Activated CD4-positive, alpha-beta T cell treated with anti-CD3 and anti-CD28 coated beads, Interleukin-2, amount 50 U/mL, for 24 hours (primary cell): Measurements from ENCODE around the gene ASCC1.

ENCODE experiments used
- DNase-seq, 2 donors: peaks; one replicate each; pipeline ENCODE4 v3.0.0-alpha.2; 2020; ENCODE audit warnings: low read depth in 1 of 2, low spot score in 1 of 2

Gene ASCC1, protein sequence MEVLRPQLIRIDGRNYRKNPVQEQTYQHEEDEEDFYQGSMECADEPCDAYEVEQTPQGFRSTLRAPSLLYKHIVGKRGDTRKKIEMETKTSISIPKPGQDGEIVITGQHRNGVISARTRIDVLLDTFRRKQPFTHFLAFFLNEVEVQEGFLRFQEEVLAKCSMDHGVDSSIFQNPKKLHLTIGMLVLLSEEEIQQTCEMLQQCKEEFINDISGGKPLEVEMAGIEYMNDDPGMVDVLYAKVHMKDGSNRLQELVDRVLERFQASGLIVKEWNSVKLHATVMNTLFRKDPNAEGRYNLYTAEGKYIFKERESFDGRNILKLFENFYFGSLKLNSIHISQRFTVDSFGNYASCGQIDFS

DNA sequence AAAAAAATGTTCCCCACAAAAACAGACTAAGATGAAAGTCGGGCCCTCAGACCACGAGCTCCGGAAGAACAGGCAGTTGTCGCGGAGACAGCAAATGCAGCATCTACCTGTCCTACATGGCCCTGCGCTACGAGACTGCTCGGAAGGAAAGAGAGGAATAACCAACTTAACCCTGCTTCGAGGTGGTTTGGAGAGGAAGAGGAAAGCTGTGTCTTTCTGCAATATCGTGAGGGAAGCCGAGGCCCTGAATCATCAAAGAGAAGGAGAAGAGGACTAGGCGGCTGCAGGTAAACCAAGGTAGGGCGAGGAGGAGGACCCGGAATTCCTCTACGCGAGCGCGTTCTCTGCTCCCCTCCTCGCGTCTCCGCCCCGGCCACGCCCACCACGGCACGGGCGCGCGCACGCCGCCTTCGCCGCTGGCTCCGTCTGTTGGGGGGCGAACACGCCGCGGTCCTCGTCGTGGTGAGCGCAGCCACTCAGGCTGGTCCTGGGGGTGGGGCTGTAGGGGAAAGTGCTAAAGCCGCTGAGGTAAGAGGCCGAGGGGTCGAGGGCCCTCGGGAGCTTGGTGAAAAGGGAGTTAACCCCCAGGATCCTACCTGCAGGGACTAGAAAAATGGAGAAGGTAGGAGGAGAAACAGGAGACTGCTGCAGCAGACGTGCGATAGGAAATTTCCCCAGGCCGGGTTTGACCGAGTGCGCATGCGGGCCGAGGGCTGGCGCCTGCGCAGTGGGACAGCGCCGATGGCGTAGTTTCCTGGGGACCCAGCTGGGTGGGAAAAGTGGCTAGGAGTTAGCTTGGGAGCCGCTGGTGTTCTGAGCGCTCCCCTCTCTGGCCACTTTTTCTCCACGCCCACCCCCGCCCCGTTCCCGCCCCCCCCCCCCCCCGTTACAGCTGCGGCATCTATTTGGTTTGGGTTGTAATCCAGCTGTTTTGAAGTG, at the start of gene ASCC1, which contains the start of gene ANAPC16:
Gene ASCC1 (minus strand): TSS at position 666 of the 939 bp plus-strand sequence. CDS start 2,978 bp downstream, outside the sequence.
Gene ANAPC16 (plus strand): TSS at position 402 of the 939 bp plus-strand sequence. CDS start 7,903 bp downstream, outside the sequence.
- peak; percentile 91 to 95 for DNase-seq

DNA sequence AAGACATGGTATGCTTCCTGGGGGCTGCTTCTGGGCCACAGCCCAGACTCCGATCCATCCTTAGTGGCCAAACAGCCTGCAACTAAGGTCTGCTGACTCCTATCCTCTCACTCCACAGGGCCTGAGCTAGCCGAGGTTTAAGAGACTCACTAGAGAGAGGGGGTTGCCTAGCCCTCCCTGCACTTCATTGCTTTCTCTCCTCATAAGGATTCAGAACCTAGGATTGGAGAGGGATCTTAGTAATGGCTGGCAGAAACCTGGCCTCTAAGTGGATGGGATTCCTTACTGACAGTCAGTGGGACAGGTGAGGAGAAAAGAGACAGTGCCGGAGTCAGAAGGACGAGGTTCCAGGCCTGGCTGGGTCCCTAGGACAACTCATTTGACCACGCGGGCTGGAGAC, 49.4 kb upstream of the ASCC1 start:
- DNase-seq: no peak

DNA sequence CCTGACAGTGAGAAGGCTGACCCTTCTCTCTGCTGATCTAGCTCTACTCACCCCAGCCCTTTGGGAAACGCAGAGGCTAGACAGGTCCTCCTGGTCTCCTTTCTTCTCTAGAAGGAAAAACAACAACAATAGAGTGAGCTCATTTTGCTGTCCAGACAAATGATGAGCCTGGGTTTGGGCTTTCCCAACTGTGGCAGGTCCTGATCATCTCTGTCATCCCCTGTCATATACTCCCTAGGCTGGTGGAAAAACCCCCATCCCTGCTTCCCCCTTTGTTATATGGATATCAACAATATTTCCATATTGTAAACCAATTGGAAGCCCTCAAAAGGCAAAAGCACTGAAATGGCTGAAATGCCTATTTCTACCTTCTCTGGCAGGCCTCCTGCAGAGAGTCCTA, 48.5 kb upstream of the ASCC1 start:
- DNase-seq: no peak

DNA sequence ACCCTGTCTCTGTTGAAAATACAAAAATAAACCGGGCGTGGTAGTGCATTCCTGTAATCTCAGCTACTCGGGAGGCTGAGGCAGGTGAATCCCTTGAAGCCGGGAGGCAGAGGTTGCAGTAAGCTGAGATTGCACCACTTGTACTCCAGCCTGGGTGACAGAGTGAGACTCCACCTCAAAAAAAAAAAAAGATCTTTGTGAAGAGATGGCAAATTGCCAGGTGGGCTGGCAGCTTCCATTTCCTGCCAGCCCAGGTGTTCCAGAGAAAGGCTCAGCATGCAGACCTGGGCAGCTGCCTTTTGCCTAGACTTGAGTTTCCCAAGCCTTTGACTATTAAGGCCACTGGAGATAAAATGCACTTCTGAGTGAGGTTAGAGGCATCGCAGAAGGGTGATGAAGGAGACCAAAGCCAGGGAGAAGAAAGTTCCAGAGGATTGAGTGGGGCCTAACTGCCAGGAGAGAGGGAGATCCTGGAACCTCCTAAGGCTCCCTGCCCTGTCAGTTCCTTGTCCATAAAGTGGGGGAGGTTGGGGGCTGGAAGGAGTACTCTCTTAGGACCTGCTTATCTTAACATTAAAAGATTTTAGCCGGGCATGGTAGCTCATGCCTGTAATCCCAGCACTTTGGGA, 47.7 kb upstream of the ASCC1 start:
- DNase-seq: no peak

DNA sequence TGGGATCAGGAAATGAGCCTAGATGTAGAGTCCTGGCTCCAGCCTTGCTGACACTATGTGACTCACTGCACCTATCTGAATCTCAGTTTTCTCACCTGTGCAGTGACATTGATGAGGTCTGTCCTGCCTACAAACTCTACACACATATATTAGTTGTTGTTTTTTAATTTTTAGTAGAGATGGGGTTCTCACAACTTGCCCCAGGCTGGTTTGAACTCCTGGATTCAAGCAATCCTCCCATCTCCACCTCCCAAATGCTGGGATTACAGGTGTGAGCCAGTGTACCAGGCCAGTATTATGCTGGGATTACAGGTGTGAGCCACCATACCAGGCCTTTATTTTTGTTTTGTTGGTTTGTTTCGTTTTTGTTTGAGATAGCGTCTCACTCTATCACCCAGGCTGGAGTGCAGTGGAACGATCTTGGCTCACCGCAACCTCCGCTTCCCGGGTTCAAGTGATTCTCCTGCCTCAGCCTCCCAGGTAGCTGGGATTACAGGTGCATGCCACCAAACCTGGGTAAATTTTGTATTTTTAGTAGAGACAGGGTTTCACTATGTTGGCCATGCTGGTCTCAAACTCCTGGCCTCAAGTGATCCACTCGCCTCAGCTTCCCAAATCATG, 45.8 kb upstream of the ASCC1 start:
- DNase-seq: no peak

DNA sequence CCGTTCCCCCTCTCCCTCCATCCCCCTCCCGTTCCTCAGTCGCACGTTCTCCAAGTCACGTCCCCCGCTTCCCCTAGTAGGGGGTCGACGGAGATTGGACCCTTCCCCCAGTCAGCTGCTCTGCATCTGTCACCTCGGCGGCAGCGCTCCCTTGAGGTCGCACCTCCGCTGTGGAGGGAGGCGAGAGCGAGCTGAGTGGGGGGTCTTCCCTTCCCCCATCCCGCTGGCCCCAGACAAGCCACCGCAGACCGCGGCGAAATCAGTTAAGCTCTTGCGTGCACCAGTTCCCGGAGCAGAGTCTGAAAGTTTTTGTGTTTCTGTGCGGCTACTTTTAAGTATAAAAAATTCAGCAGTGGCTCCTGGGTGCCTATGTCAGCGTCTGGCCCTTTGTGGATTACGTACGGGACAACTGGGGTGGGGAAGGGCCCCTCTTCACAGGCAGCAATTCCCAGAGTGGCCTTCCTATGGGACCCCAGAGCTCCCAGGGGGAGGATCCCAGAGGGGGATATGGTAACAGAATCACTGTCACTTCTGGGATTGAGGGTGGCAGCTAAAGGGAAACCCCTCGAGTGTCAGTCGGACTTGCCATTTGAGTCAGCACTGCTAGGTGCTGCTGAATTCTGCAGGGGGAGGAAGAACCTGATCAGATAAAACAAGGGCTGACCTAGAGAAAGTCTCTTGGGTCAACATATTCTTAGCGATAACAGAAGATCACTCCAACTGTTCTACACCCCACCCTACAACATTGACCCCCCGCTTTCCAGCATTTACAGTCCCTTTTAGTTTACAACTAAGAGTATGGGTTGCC, 45.1 kb upstream of the ASCC1 start:
- DNase-seq: peak; percentile 40 to 55

DNA sequence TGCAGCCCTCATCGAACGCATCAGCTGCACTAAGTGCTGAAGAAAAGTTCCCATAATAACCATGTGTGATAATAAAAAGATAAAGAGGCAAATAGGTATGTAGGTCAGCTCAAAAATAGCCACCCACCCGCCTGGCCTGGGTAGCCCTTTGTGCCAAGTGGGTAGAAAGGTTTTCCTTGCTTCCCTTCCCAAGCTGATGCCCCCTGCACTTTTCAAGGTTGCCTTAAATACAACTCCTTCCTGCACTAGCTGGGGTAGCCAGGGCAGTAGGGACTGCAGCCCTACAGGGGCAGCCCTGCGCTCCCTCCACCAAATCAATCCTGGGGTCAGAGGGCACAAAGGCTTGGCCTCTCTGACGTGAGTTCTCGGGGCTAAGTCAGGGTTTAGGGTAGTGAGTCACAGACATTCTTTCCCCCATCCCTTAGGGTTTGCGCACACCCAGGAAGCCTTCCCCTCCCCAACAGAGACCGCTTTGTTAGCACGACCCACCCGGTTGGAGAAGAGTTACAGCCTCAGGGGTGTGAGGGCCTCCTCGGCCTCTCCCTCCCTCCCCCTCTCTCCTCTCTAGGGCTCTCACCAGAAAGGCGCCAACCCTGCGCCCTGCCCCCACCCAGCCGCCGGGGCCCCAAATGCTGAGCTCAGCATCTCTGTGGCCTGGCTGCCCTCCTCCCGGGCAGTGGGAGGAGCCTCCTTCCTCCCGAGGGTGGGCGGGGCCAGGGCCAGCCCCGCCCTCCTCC, 44.3 kb upstream of the ASCC1 start:
- peak; percentile 67 to 68 for DNase-seq

DNA sequence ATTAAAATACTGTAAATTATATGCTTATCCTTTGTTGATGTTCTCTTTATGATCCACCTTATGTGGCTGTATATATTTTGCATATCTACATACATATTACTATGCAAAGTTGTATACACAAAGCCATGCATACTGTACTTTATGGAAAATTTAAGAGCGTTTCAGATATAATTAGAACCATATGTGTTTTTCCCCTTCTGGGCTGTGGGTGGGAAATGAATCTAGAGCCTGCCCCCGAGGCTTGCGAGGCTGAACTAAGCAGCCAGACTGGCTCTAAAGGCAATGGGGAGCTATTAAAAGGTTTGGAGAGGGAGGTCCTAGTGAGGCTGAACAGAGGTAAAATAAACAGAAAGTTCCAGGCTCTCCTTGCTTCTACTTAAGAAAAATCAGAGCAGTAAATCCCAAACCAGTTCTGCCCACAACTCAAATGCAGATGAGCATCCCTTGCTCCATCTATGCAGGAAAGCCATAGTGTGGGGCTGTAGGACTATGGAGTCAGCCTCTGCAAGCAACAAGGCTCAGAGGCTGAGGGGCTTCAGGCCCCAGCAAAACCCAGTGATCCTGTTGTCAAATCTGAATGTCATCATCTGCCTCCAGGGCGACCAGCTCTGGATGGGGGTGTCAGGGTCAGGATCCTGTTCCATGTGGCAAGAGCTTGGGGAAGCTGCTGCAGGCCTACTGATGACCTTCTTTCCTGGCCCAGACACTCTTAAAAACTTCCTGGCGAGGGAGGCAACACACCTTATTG, 43.6 kb upstream of the ASCC1 start:
- DNase-seq: no peak

DNA sequence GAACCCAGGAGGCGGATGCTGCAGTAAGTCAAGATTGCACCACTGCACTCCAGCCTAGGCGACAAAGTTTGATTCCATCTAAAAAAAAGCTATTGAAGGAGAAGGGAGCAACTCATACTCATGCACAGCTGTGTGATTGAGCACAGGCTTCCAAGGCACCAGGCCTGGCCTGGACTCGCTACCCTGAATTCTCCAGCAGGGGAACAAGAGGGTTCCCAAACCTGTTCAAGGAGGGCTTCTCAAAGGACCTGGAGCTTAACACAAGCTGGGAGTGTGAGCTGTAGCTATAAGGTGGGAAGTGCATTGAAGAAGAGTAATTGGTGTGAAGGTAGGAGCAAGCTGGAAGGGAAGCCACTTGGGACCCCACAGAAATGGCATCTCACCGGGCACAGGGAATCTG, 42.5 kb upstream of the ASCC1 start:
- DNase-seq: no peak

DNA sequence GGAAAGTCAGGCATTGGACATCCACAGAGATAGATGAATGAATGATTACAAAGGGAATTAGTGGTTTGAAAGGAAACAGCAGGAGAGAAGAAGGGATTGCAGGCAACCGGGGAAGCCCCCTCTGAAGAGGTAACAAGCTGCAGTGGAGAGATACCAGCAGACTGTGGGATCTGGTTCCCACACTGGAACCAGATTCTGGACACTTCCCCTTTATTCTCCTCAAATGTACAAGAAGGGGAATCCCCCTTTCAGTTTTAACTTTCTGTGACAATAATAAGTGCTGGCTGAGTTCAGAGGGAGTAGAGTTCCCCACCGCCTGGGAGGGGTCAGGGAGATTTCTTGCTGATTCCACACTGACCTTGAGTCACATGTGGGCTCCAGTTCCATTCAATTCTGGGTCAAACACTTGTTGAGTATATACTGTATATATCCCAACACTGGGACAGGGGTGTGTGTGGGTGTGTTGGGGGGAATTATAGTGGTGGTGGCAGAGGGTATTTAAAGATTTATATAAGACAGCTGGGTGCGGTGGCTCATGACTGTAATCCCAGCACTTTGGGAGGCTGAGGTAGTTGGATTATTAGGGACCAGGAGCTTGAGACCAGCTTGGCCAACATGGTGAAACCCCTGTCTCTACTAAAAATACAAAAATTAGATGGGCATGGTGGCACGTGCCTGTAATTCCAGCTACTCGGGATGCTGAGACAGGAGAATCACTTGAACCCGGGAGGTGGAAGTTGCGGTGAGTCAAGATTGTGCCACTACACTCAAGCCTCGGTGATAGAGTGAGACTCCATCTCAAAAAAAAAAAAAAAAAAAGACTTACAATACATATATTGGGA, 41.2 kb upstream of the ASCC1 start:
- no peak for DNase-seq

DNA sequence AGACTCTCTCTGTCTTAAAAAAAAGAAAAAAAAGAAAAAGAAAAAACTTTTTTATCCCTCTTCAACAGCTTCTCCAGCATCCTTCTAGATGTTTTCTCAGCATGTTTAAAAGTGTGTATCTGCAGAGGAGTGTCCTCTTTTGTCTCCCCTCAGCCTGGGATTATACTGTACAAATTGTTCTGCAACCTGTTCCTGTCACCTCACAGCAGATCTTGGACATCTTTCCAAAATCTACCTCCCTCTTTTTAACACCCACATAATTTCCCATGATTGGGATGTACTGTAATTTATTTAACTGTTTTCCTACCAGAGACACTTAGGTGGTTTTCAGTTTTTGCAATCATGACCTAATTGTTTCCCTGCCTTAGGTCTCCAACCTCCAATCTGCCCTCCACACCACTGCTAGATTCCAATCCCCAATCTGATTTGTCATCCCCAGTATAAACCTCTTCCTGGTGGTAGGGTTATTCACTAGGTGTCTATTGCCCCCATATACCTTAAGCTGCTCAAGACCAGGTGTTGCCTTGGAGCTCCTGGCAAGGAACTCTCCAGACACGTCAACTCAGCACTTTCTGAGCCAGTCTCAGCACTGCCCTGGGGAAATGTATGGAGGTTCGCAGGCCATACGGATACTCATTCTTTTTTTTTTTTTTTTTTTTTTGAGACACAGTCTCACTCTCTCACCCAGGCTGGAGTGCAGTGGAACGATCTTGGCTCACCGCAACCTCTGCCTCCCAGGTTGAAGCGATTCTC, 40.1 kb upstream of the ASCC1 start:
- no peak for DNase-seq

DNA sequence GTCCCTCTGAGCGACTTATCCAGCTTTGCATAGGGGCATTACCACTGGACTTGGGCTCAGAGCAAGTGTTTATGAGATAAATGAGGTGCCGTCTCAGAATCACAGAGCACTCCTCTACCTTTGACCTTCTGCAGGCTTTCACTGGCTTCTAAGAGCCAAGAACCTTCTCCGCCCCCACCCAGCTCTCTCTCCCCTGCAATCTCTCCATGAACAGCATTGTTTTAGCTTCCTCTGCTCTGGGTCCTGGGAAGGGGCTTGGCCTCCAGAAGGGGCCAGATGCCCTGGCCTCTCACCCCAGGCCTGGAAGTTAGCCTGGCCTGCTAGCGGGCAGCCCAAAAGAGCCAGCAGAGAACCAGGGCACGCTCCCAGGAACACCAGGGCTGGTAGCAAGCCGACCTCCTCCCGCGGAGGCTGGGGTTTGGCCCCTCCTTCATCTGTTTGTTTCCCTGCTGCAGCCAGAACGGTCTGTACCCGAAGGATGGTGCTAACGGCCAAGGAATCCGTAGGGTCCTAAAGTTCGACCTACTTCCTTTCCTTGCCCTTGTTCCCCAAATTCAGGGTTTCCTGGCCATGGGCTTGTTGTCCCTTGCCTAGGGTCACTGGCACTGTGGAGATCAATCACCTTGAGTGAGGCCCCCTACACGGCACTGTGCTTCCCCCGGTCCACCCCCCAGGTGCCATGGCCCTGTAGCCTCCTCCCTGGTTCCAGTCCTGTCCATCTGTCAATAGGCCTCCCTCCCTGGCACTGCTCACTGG, 38.9 kb upstream of the ASCC1 start:
- DNase-seq: no peak

DNA sequence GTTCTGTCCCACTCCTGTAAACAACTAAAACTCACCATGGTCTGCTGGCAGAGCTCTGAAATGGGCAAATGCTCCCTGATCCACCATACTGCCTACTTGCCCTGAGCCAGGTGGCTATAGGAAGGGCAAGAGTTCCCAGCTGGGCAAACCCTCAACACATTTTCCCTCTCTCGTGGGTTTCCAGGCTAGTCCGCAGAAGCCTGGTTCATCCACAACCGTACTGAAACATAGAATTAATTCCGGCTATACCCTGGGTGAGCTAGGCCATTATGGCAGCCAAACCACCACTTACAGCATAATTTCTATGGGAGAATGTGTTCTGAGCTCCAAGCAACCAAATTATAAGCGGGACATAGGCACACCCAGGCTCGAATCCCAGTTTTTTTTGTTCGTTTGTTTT, 37.5 kb upstream of the ASCC1 start:
- no peak for DNase-seq

DNA sequence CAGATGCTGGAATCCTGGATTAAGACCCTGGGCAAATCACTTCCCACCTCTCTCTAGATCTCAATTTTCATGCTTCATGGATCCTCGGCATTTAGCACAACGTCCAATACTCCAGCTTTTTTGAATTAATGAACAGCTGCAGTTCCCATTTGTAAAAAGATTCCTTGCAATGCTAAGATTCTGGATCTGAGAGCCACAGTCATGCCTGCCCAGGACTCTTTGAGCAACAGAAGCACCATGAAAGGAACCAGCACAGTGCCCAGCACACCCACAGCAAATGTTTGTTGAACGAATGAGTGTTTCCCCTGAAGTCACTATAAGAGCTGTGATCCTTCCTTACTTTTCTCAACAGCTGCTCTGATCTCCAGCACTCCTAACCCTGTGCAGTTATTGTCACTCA, 36.9 kb upstream of the ASCC1 start:
- no peak for DNase-seq

DNA sequence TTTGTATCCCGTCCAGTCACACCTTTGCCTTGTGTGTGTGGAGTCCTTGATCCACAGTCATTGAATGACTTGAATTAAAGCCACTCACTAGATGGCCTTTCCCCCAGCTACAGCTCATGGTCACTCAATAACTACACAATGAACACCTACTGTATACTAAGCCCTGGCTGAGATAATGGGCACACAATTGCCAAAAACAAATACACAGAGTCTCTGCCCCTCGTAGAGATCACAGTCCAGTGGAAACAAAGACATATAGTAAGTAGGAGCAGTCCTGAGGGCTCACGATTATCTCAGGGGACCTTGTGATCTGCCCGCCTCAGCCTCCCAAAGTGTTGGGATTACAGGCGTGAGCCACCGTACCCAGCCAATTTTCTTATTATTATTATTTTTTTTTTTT, 35.6 kb upstream of the ASCC1 start:
- DNase-seq: no peak

DNA sequence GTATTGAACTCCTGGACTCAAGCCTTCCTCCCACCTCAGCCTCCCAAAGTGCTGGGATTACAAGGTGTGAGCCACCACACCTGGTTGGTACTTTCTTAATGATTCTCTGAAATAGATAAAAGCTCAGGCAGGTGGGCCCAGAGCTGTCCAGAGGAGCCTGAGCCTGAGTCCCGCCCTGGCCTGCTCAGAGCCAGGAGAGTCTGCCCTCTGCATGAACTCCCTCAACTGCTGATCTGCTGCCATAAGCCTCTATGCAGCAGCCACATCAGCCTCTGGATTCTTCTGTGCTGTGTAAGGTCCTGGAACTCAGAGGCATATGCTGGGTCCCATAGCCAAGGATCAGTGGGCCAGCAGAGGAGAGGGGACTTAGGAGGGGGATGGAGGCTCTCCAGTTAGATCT, 34.6 kb upstream of the ASCC1 start:
- DNase-seq: no peak
